ENCODE measurements around the gene PRXL2A.
"Not testable (repeated sequence)": the region's sequence is repeated elsewhere in the genome, so short reads cannot be mapped to it uniquely, and the experiment has no call there.

The PRXL2A gene, protein sequence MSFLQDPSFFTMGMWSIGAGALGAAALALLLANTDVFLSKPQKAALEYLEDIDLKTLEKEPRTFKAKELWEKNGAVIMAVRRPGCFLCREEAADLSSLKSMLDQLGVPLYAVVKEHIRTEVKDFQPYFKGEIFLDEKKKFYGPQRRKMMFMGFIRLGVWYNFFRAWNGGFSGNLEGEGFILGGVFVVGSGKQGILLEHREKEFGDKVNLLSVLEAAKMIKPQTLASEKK

DNA sequence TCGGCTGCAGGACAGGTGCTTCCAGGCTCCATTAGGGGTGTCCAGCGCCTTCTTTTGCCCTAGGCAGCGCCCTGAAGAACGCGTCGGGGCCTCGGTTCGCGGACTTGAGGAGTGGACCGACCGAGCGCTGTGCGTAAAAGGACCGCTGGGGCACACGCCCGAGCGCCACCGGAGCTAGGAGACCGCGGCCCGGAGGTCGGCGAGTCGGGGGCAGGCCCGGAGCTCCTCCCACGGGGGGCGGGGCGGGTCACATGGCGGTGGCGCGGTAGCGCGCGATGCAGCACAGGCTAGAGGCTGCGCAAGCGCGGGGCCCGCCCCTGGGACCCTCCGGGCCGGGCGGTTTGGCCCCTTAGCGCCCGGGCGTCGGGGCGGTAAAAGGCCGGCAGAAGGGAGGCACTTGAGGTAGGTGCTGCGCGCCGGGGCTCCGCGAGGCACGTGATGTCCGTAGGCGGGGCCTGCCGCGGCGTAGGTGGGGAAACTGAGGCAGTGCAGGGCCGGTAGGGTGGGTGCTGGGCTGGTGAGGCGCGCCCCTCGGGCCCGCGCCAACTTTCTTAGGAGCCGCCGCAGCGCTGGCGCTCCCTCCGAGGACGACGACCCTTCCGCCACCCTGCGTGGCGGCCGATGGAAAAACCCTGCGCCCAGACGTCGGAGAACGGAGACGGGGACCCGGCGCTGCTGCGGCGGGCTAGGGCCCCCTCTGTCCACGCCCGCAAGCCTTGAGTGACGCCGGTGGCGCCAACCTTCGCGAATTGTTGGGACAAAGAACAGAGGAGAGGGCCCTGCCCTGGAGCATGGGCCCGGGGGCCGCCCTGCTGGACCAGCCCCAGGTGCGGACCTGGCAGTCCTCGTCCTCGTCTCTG, at the start of gene PRXL2A:
TSS of gene PRXL2A (plus strand) at position 310 of the 860 bp plus-strand sequence. CDS start 11,917 bp downstream, outside the sequence.
- peak; percentile 27 for DNase-seq (ENCODE audit: low read depth)

- DNase-seq (ENCODE audit: low read depth), result not testable (repeated sequence)
Measured at GRCh38 chr10:80358925-80359324, 49.4 kb upstream of the PRXL2A start.

- no peak for DNase-seq (ENCODE audit: low read depth)
Measured at GRCh38 chr10:80359644-80360043, 48.7 kb upstream of the PRXL2A start.

GRCh38 chr10:80365510-80365909, 42.8 kb upstream of the PRXL2A start:
- DNase-seq (ENCODE audit: low read depth), result no peak

GRCh38 chr10:80371467-80371866, 36.9 kb upstream of the PRXL2A start:
- no peak for DNase-seq (ENCODE audit: low read depth)

DNA sequence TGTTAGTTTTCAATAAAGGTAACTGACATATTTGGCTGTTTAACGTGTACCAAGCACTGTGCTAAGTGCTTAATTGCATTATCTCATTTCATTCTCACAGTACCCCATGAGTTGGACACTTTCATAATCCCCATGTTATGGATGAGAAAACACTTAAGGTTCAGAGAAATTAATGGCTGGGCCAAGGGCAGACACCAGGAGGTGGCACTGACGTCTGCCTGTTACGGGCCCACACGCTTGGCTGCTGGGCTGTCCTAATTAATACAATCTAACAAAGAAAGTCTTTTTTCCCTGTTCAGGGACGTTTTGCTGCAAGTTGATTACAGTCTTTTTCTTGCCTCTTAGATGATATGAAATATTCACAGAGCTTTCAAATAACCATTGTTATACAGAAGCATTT, 35.7 kb upstream of the PRXL2A start:
- no peak for DNase-seq (ENCODE audit: low read depth)

GRCh38 chr10:80373502-80373901, 34.8 kb upstream of the PRXL2A start:
- DNase-seq (ENCODE audit: low read depth), result no peak

- peak; percentile 3 for DNase-seq (ENCODE audit: low read depth)
Measured at GRCh38 chr10:80379701-80380100, 28.6 kb upstream of the PRXL2A start.

DNA sequence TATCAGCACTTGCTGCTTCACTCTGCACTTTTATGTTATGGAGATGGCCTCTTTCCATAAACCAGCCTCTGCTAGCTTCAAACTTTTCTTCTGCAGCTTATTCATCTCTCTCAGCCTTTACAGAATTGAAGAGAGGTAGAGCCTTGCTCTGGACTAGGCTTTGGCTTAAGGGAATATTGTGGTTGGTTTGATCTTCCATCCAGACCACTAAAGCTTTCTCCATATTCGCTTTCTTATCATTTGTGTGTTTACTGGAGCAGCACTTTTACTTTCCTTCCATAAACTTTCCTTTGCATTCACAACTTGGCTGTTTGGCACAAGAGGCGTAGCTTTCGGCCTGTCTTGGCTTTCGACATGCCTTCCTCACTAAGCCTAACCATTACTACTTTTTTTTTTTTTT, 28.2 kb upstream of the PRXL2A start:
- DNase-seq (ENCODE audit: low read depth), result no peak

DNA sequence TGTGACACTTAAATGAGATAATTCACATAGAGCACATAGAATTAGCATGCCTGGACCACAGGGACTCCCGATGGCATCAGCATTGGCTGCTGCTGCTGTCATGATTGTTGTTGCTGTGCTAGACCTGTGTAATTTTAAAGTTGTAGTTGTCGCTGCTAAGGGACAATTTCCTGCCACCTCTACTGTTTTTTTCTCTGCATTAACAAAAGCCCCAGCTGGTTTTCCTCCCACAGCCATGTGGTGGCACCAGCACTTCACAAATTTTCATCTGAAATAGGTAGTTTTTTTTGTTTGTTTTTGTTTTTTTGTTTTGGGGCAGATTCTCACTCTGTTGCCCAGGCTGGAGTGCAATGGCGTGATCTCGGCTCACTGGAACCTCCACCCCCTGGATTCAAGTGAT, 25.4 kb upstream of the PRXL2A start:
- peak; percentile 34 for DNase-seq (ENCODE audit: low read depth)

DNA sequence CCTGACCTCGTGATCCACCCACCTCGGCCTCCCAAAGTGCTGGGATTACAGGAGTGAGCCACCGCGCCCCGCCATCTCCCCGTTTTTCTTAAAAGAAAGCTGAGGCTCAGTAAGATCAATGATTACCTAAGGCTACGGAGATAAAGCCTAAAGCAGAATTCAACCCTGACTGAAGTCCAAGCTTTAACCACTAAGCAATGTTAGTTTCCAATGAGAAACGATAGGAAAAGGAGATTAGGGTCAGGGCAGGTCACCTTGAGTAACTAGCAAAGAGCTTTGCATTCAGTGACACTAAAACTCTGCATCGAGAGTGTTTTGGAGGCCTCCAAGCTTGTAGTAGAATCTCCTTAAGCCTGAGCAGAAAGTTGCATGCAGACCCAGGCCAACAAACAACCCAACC, 17.6 kb upstream of the PRXL2A start:
- no peak for DNase-seq (ENCODE audit: low read depth)

DNA sequence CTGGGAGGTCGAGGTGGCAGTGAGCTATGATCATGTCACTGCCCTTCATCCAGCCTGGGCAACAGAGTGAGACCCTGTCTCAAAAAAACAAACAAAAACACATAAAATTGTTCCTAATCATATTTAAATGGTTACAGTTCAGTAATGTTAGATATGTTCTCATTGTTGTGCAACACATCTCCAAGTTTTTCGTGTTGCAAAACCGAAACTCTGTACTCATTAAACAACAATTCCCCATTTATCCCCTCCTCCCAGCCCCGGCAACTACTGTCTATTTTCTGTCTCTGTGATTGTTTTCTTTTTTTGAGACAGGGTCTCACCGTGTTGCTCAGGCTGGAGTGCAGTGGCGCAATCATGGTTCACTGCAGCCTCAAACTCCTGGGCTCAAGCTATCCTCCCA, 16.1 kb upstream of the PRXL2A start:
- DNase-seq (ENCODE audit: low read depth), result peak; percentile 69

- no peak for DNase-seq (ENCODE audit: low read depth)
Measured at GRCh38 chr10:80394358-80394916, 13.9 kb upstream of the PRXL2A start.

GRCh38 chr10:80397014-80397413, 11.3 kb upstream of the PRXL2A start:
- DNase-seq (ENCODE audit: low read depth), result no peak

DNA sequence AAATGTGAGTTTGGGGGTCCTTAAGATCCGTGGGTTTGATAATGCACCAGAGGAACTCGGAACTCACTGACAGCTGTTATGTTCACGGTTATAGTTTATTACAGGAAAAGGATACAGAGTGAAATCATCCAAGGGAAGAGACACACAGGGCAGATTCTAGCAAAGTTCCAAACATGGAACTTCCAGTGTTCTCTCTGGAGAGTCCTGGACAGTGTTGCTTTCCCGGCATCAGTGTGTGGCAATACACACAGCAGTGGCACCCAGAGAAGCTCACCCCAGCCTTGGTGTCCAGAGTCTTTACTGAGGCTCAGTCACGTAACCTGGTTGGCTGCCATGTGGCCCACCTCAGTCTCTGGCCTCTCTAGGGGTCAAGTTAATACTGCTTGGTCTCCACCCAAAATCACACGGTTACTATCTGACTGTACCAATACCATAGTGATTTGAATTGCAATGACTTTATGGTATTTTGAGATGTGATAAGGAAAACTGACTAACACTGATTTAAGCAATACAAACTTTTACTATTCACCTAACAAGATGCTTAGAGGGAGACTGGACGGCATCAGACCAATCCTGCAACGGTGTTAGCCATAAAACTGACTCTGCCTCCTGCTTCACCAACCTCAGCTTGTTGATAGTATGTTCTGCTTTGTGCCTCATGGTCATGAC, 8.1 kb upstream of the PRXL2A start:
- no peak for DNase-seq (ENCODE audit: low read depth)

DNA sequence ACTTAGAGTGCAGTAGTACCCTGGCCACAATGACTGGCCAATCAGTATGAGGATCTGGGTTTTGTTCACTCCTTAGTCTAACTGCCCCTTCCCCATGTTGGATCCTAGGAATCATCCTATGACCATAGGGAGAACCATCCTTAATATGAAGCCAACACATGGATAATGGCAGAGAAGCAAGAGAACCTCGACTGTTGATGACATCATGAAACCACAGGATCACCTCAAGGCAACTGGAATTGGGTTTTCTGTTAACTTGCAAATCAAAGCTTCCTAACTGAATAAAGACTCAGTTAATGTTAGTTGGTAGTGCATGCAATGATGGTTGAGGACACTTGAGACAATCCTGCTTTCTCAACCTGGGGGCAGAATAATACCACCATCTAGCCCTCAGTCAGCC, 3.3 kb upstream of the PRXL2A start:
- DNase-seq (ENCODE audit: low read depth), result no peak

GRCh38 chr10:80405626-80406025, 2.7 kb upstream of the PRXL2A start:
- no peak for DNase-seq (ENCODE audit: low read depth)

DNA sequence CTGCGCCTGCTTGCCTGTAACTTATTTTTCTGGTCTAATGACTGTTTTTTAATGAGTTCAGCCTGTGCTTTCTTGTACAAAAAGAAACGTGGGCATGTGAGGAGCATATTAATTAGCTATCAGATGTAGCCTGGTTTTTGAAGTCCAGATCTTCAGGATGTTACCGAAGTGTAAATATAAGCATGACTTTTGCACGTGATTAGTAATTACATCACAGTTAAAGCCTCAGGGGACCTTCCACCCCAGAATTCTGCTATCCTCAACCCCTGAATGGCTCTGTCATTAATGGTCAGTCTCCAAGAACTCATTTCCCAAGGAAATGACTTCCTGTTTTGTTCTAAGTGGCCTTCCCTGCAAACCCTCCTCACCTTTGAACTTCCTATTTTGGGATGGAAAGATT, 2.1 kb upstream of the PRXL2A start:
- no peak for DNase-seq (ENCODE audit: low read depth)

- DNase-seq (ENCODE audit: low read depth), result peak; percentile 20
Measured at GRCh38 chr10:80407812-80408241, 524 bp upstream of the PRXL2A start.

DNA sequence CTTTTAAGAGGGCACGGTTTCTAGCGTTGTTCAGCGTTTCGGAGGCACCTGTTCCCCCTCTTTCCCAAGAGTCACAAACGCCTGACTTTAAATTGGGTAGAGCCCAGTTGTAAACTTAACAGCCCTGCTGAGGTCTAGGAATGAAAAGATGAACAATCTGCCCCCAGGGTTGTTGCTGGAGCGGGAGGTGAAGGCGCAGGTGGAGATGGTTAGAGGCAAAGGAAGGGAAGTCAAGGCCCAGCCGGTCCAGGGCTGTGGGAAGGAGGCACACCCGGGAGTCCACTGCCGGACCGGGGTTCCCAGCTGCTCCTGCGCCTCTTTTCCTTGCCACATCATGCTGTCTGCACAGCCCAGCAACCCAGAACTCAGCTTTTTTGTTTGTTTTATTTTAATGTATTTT, 770 bp downstream of the PRXL2A start:
- DNase-seq (ENCODE audit: low read depth), result no peak

DNA sequence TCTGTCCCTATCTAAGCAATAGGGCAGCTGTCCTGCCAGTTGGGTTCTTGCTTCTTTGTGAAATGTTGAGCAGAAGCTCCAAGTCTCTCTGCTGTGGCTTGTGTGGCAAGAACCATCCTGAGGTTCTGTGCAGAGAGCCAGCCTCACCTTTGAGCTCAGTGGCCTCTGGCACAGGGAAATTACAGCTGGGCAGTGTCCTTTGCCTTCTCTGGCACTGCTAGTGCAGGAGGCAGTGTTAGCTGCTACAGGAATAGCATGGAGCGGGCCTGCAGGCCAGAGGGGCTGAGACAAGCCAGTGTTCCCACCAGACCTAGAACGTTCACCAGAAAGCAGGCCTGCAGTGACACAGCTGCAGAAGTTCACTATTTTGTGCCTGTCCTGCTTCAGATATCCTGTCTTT, 1.8 kb downstream of the PRXL2A start:
- DNase-seq (ENCODE audit: low read depth), result no peak

DNA sequence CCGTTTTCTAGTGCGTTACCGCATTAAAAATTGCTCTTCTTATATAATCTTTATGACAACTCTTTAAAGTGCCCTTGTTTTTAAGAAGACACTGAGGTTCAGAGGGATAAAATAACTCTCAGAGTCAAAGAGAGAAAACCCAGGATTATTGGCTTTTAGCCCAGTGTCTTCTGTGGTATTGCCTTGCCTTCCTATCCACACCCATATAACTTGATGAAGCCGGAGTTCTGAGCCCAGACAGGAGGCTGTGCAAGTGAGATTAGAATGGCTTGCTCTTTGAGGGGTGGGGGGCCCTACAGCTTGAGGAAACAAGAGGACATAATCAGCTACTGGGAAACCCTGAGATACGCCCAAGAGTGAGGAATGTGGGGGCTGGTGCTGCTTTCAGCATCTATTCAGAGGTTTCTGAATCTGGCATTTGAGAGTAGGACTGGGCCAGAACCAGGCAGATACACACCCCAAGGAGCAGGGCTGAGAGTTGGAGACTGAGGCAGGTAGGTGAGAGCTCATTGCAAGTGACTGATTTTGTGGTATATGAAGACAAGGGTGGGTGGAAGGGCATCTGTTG, 2.3 kb downstream of the PRXL2A start:
- DNase-seq (ENCODE audit: low read depth), result no peak

All from amniotic epithelial cell (primary cell).